Neural progenitor cell (in vitro differentiated cells): ENCODE data around the gene IDI1. TPM values are rescaled to one million over a fixed set of nuclear protein-coding genes. Genes with fewer than 3 reads are reported as not detected.

ENCODE experiments used
- DNase-seq: peaks from one replicate; pipeline ENCODE4 v3.0.0-alpha.2; 2016; ENCODE audit warnings: low spot score
- H2AFZ ChIP-seq: fragments of 200-600 bp; sonication (generic); replicated peaks from 2 replicates; pipeline ENCODE4 v1.6.1; 2016; ENCODE audit warnings: antibody characterized with exemption
- H3F3A ChIP-seq: fragments of 200-600 bp; sonication (generic); 2 replicates; pipeline ENCODE4 v1.6.1; 2016; ENCODE audit warnings: antibody characterized with exemption, low read depth
- H3K27ac ChIP-seq: fragments of 200-600 bp; sonication (generic); 2 replicates; pipeline ENCODE4 v1.5.1; 2016; ENCODE audit warnings: mild to moderate bottlenecking
- H3K27me3 ChIP-seq: fragments of 200-600 bp; sonication (generic); 2 replicates; pipeline ENCODE4 v1.6.1; 2016; ENCODE audit warnings: mild to moderate bottlenecking, moderate library complexity
- H3K36me3 ChIP-seq: fragments of 200-600 bp; sonication (generic); 2 replicates; pipeline ENCODE4 v1.5.1; 2016
- H3K4me1 ChIP-seq: fragments of 200-600 bp; sonication (generic); 2 replicates; pipeline ENCODE4 v1.6.1; 2016; ENCODE audit warnings: mixed run types
- H3K4me2 ChIP-seq: fragments of 200-600 bp; sonication (generic); 2 replicates; pipeline ENCODE4 v1.6.1; 2016
- H3K4me3 ChIP-seq: fragments of 200-600 bp; sonication (generic); 2 replicates; pipeline ENCODE4 v1.5.1; 2016
- H3K79me2 ChIP-seq: fragments of 200-600 bp; sonication (generic); 2 replicates; pipeline ENCODE4 v1.6.1; 2016; ENCODE audit warnings: low read depth
- H3K9ac ChIP-seq: fragments of 200-600 bp; sonication (generic); 2 replicates; pipeline ENCODE4 v1.6.1; 2016
- H3K9me3 ChIP-seq: fragments of 200-600 bp; sonication (generic); 2 replicates; pipeline ENCODE4 v1.5.1; 2016; ENCODE audit warnings: low read depth
- H4K20me1 ChIP-seq: fragments of 200-600 bp; sonication (generic); 2 replicates; pipeline ENCODE4 v1.6.1; 2016; ENCODE audit warnings: low read depth
- H3K27ac Mint-ChIP-seq: 3 replicates; pipeline ENCODE4 v1.8.0; 2021; ENCODE audit warnings: mixed read lengths
- H3K27me3 Mint-ChIP-seq: 2 replicates; pipeline ENCODE4 v1.8.0; 2022; ENCODE audit warnings: low read depth, mild to moderate bottlenecking, inconsistent platforms, moderate library complexity, mixed read lengths; ENCODE audit not compliant: insufficient read depth
- H3K36me3 Mint-ChIP-seq: 3 replicates; pipeline ENCODE4 v1.8.0; 2021; ENCODE audit warnings: mixed read lengths
- H3K4me1 Mint-ChIP-seq: 3 replicates; pipeline ENCODE4 v1.8.0; 2021; ENCODE audit warnings: mixed read lengths
- H3K4me3 Mint-ChIP-seq: 3 replicates; pipeline ENCODE4 v1.8.0; 2021; ENCODE audit warnings: mild to moderate bottlenecking, moderate library complexity, mixed read lengths
- H3K9me3 Mint-ChIP-seq: 3 replicates; pipeline ENCODE4 v1.8.0; 2020; ENCODE audit warnings: mixed read lengths
- EZH2 ChIP-seq: fragments of 200-600 bp; sonication (generic); IDR thresholded peaks from 2 replicates; pipeline ENCODE4 v1.6.1; 2017; ENCODE audit warnings: antibody characterized with exemption, mild to moderate bottlenecking, moderate library complexity
- EZH2phosphoT487 ChIP-seq: fragments of 200-600 bp; sonication (generic); IDR thresholded peaks from 2 replicates; pipeline ENCODE4 v1.6.1; 2017; ENCODE audit warnings: antibody characterized with exemption
- total RNA-seq: library from RNA; depleted of rRNA; stranded (reverse); fragments of >200 nt; gene quantifications from 2 replicates; pipeline ENCODE4 v1.2.3, GENCODE V29; 2015; ENCODE audit warnings: low replicate concordance
- TF ChIP-seq, protein P1 (sequence below): fragments of 200-600 bp; sonication (generic); IDR thresholded peaks from 2 replicates; pipeline ENCODE4 v1.5.1; 2017; ENCODE audit warnings: antibody characterized with exemption, mild to moderate bottlenecking

The IDI1 gene
- total RNA-seq, 1 donor from 2014 or later, result 168 TPM

DNA sequence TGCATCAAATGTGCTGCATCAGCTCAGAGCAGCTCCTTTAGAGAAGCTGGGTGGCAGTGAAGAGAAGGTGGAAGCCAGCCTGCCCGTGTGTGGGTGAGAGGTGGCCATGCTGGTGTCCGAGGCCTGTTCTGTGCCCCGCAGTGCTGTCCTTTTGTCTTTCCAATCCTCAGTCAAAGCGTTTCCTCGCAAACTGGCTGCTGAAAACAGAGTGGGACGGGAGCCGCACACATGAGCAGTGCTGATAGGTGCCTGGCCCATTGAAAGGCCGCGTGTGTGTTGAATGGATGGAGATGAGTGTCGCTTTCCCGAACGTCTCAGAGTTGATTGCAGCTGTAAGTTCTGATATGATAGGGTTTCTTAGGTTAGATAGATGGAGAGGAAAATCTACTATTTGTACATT lies 46.6 kb upstream of the IDI1 start:
- H4K20me1 ChIP-seq, result no peaks in the 10 kb centered on the region
- H3K4me3 ChIP-seq, result no peak overlapping the region
- no peak overlapping the region for H2AFZ ChIP-seq
- H3K4me1 ChIP-seq, result no peaks in the 10 kb centered on the region
- H3K4me2 ChIP-seq, result no peak overlapping the region
- Mint-ChIP-seq H3K27me3 (no peaks in the 10 kb centered on the region), H3K4me1 (no peaks in the 10 kb centered on the region), H3K4me3 (no peak overlapping the region), H3K27ac (no peak overlapping the region), H3K36me3 (peaks cover 22% of the 10 kb centered on the region), H3K9me3 (no peaks in the 10 kb centered on the region)
- no peaks in the 10 kb centered on the region for H3K9me3 ChIP-seq
- H3K27me3 ChIP-seq, result no peaks in the 10 kb centered on the region
- H3K79me2 ChIP-seq, result no peaks in the 10 kb centered on the region
- H3F3A ChIP-seq, result no peaks in the 10 kb centered on the region
- no peaks in the 10 kb centered on the region for H3K36me3 ChIP-seq
- no peak overlapping the region for H3K27ac ChIP-seq
- TF ChIP-seq EZH2 (no peak), EZH2phosphoT487 (no peak)
- TF ChIP-seq, protein P1, sequence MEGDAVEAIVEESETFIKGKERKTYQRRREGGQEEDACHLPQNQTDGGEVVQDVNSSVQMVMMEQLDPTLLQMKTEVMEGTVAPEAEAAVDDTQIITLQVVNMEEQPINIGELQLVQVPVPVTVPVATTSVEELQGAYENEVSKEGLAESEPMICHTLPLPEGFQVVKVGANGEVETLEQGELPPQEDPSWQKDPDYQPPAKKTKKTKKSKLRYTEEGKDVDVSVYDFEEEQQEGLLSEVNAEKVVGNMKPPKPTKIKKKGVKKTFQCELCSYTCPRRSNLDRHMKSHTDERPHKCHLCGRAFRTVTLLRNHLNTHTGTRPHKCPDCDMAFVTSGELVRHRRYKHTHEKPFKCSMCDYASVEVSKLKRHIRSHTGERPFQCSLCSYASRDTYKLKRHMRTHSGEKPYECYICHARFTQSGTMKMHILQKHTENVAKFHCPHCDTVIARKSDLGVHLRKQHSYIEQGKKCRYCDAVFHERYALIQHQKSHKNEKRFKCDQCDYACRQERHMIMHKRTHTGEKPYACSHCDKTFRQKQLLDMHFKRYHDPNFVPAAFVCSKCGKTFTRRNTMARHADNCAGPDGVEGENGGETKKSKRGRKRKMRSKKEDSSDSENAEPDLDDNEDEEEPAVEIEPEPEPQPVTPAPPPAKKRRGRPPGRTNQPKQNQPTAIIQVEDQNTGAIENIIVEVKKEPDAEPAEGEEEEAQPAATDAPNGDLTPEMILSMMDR, result no peak
- H3K9ac ChIP-seq, result no peak overlapping the region
- no peak for DNase-seq

DNA sequence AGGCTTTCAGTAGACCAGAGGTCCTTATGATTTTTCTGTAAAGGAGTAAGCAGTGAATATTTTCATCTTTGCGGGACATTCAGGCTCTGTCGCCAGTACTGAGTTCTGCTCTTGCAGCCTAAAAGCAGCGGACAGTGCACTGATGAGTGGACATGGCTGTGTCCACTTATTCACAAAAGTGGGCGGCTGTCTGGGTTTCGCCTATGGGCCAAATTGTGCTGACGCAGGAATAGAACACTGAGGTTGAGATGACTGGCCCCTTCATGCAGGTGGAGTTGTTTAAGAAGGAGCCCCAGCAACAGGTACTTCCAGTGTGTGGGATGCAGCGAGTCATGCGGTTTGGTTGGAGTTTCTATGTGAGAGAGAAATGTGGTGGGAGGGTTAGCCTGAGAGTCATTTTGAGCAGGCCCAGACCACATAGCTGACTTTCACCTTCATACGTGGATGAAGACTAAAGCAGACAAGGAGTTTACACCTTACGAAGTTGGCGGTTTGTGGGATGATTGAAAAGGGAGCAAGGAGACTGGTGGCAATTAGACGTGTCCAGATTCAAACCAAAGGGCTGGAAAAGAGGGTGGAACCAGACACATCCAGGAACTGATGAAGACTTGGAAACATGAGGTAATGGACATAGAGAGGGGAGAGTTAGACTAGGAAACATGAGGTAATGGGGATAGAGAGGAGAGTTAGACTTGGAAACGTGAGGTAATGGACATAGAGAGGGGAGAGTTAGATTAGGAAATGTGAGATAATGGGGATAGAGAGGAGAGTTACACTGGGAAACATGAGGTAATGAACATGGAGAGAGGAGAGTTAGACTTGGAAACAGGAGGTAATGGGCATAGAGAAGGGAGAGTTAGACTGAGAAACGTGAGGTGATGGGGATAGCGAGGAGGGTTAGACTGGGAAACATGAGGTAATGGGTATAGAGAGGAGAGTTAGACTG lies 45.5 kb upstream of the IDI1 start:
- no peaks in the 10 kb centered on the region for H3K36me3 ChIP-seq
- H3K27me3 ChIP-seq, result no peaks in the 10 kb centered on the region
- no peak overlapping the region for H2AFZ ChIP-seq
- no peaks in the 10 kb centered on the region for H3K4me1 ChIP-seq
- H3K27ac ChIP-seq, result no peak overlapping the region
- Mint-ChIP-seq H3K36me3 (peaks cover 23% of the 10 kb centered on the region), H3K4me3 (no peak overlapping the region), H3K9me3 (no peaks in the 10 kb centered on the region), H3K4me1 (no peaks in the 10 kb centered on the region), H3K27ac (no peak overlapping the region), H3K27me3 (no peaks in the 10 kb centered on the region)
- DNase-seq, result no peak
- no peaks in the 10 kb centered on the region for H3F3A ChIP-seq
- H3K4me2 ChIP-seq, result no peak overlapping the region
- no peak overlapping the region for H3K9ac ChIP-seq
- H4K20me1 ChIP-seq, result no peaks in the 10 kb centered on the region
- TF ChIP-seq, protein P1, result no peak
- TF ChIP-seq EZH2 (no peak), EZH2phosphoT487 (no peak)
- no peak overlapping the region for H3K4me3 ChIP-seq
- H3K79me2 ChIP-seq, result no peaks in the 10 kb centered on the region
- H3K9me3 ChIP-seq, result no peaks in the 10 kb centered on the region

DNA sequence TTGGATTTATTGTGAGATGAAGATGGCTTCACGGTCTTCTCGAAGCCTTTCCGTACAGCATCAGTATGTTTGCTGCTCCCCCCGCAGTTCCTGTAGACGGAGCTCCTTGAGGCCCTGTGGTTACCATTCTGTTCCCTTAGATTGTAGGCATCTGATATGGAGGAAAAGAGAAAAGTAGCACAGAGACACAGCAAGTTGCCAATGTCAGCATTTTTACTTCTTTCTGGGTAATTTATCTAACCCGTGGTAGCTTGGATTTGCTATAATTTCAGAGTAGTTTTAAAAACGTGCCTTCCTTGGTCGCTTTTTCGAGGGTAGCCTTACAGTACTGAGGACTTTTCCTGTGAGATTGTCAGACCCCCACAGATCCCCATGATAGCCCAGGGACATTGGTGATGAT lies 44.8 kb upstream of the IDI1 start:
- H3K79me2 ChIP-seq, result no peaks in the 10 kb centered on the region
- Mint-ChIP-seq H3K27ac (no peak overlapping the region), H3K9me3 (no peaks in the 10 kb centered on the region), H3K4me3 (no peak overlapping the region), H3K27me3 (no peaks in the 10 kb centered on the region), H3K36me3 (peaks cover 22% of the 10 kb centered on the region), H3K4me1 (no peaks in the 10 kb centered on the region)
- TF ChIP-seq EZH2phosphoT487 (no peak), EZH2 (no peak)
- TF ChIP-seq, protein P1, result no peak
- no peaks in the 10 kb centered on the region for H3K36me3 ChIP-seq
- H3K4me1 ChIP-seq, result no peaks in the 10 kb centered on the region
- H3F3A ChIP-seq, result no peaks in the 10 kb centered on the region
- no peak for DNase-seq
- no peak overlapping the region for H3K4me2 ChIP-seq
- no peaks in the 10 kb centered on the region for H3K27me3 ChIP-seq
- no peaks in the 10 kb centered on the region for H3K9me3 ChIP-seq
- no peak overlapping the region for H2AFZ ChIP-seq
- no peak overlapping the region for H3K9ac ChIP-seq
- H4K20me1 ChIP-seq, result no peaks in the 10 kb centered on the region
- no peak overlapping the region for H3K27ac ChIP-seq
- no peak overlapping the region for H3K4me3 ChIP-seq
